GM10266 (cell line): Measurements from ENCODE around the gene ASB4.
"Not testable (repeated sequence)": the region's sequence is repeated elsewhere in the genome, so short reads cannot be mapped to it uniquely, and the experiment has no call there.

Experiments used
- DNase-seq: peaks from one replicate; pipeline ENCODE4 v3.0.0; 2012; ENCODE audit errors: extremely low spot score
- CTCF ChIP-seq: IDR thresholded peaks from 2 replicates; pipeline ENCODE4 v1.5.1; 2012; ENCODE audit warnings: mild to moderate bottlenecking, low read depth; ENCODE audit not compliant: control insufficient read depth, insufficient read depth; ENCODE audit errors: missing control alignments

ASB4 gene

GRCh38 chr7:95547361-95548348, 61.9 kb downstream of the ASB4 start:
- no peak for TF ChIP-seq CTCF
- DNase-seq: no peak

- no peak for TF ChIP-seq CTCF
- no peak for DNase-seq
Measured at GRCh38 chr7:95549818-95550529, 64.2 kb downstream of the ASB4 start.

GRCh38 chr7:95550546-95550945, 64.8 kb downstream of the ASB4 start:
- DNase-seq: no peak
- TF ChIP-seq CTCF: no peak

- DNase-seq: not testable (repeated sequence)
Measured at GRCh38 chr7:95552010-95552926, 66.5 kb downstream of the ASB4 start.

GRCh38 chr7:95553939-95554338, 68.2 kb downstream of the ASB4 start:
- no peak for TF ChIP-seq CTCF
- no peak for DNase-seq

GRCh38 chr7:95556777-95557176, 71.0 kb downstream of the ASB4 start:
- DNase-seq: no peak
- TF ChIP-seq CTCF: no peak

GRCh38 chr7:95558864-95559263, 73.1 kb downstream of the ASB4 start:
- no peak for TF ChIP-seq CTCF
- no peak for DNase-seq
